Endothelial cell (in vitro differentiated cells): Measurements from ENCODE around the gene PTPRD. TPM values are rescaled to one million over a fixed set of nuclear protein-coding genes. Genes with fewer than 3 reads are reported as not detected.

Source experiments
- DNase-seq: peaks from one replicate; pipeline ENCODE4 v3.0.0; 2021; ENCODE audit warnings: low spot score
- H3K27ac Mint-ChIP-seq: one replicate; pipeline ENCODE4 v1.8.0; 2021; ENCODE audit warnings: mixed read lengths, inconsistent platforms; ENCODE audit not compliant: unreplicated experiment
- H3K27me3 Mint-ChIP-seq: one replicate; pipeline ENCODE4 v1.8.0; 2021; ENCODE audit warnings: mild to moderate bottlenecking, moderate library complexity, mixed read lengths, inconsistent platforms; ENCODE audit not compliant: unreplicated experiment
- H3K36me3 Mint-ChIP-seq: one replicate; pipeline ENCODE4 v1.8.0; 2021; ENCODE audit warnings: mild to moderate bottlenecking, low read depth, mixed read lengths, inconsistent platforms; ENCODE audit not compliant: unreplicated experiment
- H3K4me1 Mint-ChIP-seq: one replicate; pipeline ENCODE4 v1.8.0; 2021; ENCODE audit warnings: mild to moderate bottlenecking, mixed read lengths, inconsistent platforms; ENCODE audit not compliant: unreplicated experiment
- H3K4me3 Mint-ChIP-seq: one replicate; pipeline ENCODE4 v1.8.0; 2021; ENCODE audit warnings: mild to moderate bottlenecking, mixed read lengths, inconsistent platforms; ENCODE audit not compliant: unreplicated experiment
- H3K9me3 Mint-ChIP-seq: one replicate; pipeline ENCODE4 v1.8.0; 2021; ENCODE audit warnings: mixed read lengths, inconsistent platforms; ENCODE audit not compliant: unreplicated experiment
- total RNA-seq: library from RNA; stranded (reverse); fragmentation: NEBNext Ultra II Directional; extraction: Animal tissue kit (Norgen Biotek cat#: 25700); gene quantifications from one replicate; pipeline ENCODE4 v1.2.1, GENCODE V29; 2021; ENCODE audit not compliant: unreplicated experiment
- TF ChIP-seq, protein P1 (sequence below): fragments of 200-600 bp; sonication (generic); IDR thresholded peaks from one replicate; pipeline ENCODE4 v1.5.0; 2021; ENCODE audit warnings: antibody characterized with exemption; ENCODE audit not compliant: unreplicated experiment

PTPRD gene
- total RNA-seq, 1 donor from 2014 or later, result 47.8 TPM

GRCh38 chr9:10566848-10567247 lies 46.0 kb downstream of the PTPRD start:
- no peaks in the 10 kb centered on the region for H3K9me3 Mint-ChIP-seq
- TF ChIP-seq, protein P1, sequence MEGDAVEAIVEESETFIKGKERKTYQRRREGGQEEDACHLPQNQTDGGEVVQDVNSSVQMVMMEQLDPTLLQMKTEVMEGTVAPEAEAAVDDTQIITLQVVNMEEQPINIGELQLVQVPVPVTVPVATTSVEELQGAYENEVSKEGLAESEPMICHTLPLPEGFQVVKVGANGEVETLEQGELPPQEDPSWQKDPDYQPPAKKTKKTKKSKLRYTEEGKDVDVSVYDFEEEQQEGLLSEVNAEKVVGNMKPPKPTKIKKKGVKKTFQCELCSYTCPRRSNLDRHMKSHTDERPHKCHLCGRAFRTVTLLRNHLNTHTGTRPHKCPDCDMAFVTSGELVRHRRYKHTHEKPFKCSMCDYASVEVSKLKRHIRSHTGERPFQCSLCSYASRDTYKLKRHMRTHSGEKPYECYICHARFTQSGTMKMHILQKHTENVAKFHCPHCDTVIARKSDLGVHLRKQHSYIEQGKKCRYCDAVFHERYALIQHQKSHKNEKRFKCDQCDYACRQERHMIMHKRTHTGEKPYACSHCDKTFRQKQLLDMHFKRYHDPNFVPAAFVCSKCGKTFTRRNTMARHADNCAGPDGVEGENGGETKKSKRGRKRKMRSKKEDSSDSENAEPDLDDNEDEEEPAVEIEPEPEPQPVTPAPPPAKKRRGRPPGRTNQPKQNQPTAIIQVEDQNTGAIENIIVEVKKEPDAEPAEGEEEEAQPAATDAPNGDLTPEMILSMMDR, result no peak

DNA sequence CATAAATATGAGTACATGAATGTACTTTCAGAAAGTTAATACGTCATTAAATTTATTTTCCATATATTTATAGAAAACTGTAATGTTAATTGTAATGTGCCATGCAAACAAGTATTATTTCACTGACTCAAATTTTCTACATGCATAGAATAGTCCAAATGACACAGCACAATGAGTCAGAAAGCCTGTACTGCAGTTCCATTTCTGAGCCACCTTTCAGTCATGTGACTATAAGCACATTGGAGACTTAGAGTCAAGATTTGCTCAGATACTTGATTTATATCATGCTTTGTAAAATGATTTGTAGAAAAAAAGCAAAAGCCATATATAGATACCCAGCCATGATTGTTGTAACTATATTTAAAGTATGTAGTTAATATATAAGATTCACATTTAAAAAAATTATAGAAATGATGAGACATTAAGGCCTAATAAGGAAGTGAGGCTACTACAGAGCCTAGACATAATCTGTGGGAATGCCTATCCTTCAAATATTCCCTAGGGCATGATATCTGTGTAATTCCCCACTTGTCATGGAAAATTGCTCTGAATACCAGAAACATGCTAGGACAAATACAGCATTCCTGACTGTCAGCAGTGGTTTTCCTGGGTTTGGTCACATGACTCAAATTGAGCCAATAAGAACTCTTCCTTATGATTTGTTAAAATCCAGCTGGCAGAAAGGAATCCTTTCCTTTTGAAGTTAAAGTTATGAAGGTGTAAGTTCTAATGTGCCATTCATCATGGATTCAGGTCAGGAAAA lies 50.0 kb downstream of the PTPRD start:
- H3K4me3 Mint-ChIP-seq, result no peak overlapping the region
- TF ChIP-seq, protein P1, result no peak
- no peaks in the 10 kb centered on the region for H3K9me3 Mint-ChIP-seq
- H3K27ac Mint-ChIP-seq, result no peak overlapping the region
- no peaks in the 10 kb centered on the region for H3K4me1 Mint-ChIP-seq
- no peaks in the 10 kb centered on the region for H3K36me3 Mint-ChIP-seq
- no peaks in the 10 kb centered on the region for H3K27me3 Mint-ChIP-seq
- no peak for DNase-seq

More at GRCh38 chr9:10566848-10567247, 46.0 kb downstream of the PTPRD start:
- DNase-seq, result no peak
- Mint-ChIP-seq H3K27me3 (no peaks in the 10 kb centered on the region), H3K36me3 (no peaks in the 10 kb centered on the region), H3K27ac (no peak overlapping the region), H3K4me1 (no peaks in the 10 kb centered on the region), H3K4me3 (no peak overlapping the region)

DNA sequence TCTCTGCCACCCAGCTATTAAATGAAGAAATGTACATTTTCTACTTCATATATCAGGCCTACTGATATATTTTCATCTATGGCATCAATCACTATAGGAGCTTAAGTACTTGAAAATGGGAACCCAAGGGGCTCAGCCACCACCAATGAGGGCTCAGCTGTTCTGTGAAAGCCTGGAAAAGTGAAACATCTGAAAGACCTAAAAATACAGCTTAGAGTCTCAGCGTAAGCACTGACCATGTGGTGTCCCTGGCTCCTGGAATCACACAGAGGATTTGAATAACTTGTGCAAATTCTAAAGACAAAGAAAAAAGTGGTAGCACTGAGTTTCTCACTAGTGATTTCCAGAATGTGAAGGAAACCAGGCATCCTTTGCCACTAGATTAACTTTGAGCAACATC lies 64.5 kb downstream of the PTPRD start:
- H3K9me3 Mint-ChIP-seq, result no peaks in the 10 kb centered on the region
- TF ChIP-seq, protein P1, result no peak
- H3K4me3 Mint-ChIP-seq, result no peak overlapping the region
- no peaks in the 10 kb centered on the region for H3K27me3 Mint-ChIP-seq
- H3K27ac Mint-ChIP-seq, result no peak overlapping the region
- no peak for DNase-seq
- H3K36me3 Mint-ChIP-seq, result no peaks in the 10 kb centered on the region
- H3K4me1 Mint-ChIP-seq, result no peaks in the 10 kb centered on the region

GRCh38 chr9:10538073-10538472 lies 74.7 kb downstream of the PTPRD start:
- Mint-ChIP-seq H3K27me3 (no peaks in the 10 kb centered on the region), H3K27ac (no peak overlapping the region), H3K4me3 (no peak overlapping the region), H3K4me1 (no peaks in the 10 kb centered on the region), H3K9me3 (no peaks in the 10 kb centered on the region), H3K36me3 (no peaks in the 10 kb centered on the region)
- TF ChIP-seq, protein P1, result no peak
- no peak for DNase-seq

GRCh38 chr9:10534850-10535249 lies 78.0 kb downstream of the PTPRD start:
- Mint-ChIP-seq H3K36me3 (no peaks in the 10 kb centered on the region), H3K4me1 (no peaks in the 10 kb centered on the region), H3K27me3 (no peaks in the 10 kb centered on the region), H3K4me3 (no peak overlapping the region), H3K9me3 (no peaks in the 10 kb centered on the region), H3K27ac (no peak overlapping the region)
- no peak for DNase-seq
- TF ChIP-seq, protein P1, result no peak
